Measurements from ENCODE around the gene C3orf80. TPM values are rescaled to one million over a fixed set of nuclear protein-coding genes. Genes with fewer than 3 reads are reported as not detected.

C3orf80 gene
- total RNA-seq, 1 donor from 2014 or later = not detected

GRCh38 chr3:160217675-160218074 is 7.5 kb upstream of the C3orf80 start:
- Mint-ChIP-seq H3K4me1 (ENCODE audit: unreplicated experiment) (no peaks in the 10 kb centered on the region), H3K9me3 (ENCODE audit: unreplicated experiment) (no peaks in the 10 kb centered on the region), H3K36me3 (ENCODE audit: unreplicated experiment) (no peaks in the 10 kb centered on the region), H3K27me3 (ENCODE audit: unreplicated experiment) (peaks cover 79% of the 10 kb centered on the region), H3K27ac (ENCODE audit: unreplicated experiment) (no peak overlapping the region), H3K4me3 (ENCODE audit: unreplicated experiment) (no peak overlapping the region)
- DNase-seq (ENCODE audit: extremely low spot score, unreplicated experiment) = no peak
- TF ChIP-seq, protein P1, sequence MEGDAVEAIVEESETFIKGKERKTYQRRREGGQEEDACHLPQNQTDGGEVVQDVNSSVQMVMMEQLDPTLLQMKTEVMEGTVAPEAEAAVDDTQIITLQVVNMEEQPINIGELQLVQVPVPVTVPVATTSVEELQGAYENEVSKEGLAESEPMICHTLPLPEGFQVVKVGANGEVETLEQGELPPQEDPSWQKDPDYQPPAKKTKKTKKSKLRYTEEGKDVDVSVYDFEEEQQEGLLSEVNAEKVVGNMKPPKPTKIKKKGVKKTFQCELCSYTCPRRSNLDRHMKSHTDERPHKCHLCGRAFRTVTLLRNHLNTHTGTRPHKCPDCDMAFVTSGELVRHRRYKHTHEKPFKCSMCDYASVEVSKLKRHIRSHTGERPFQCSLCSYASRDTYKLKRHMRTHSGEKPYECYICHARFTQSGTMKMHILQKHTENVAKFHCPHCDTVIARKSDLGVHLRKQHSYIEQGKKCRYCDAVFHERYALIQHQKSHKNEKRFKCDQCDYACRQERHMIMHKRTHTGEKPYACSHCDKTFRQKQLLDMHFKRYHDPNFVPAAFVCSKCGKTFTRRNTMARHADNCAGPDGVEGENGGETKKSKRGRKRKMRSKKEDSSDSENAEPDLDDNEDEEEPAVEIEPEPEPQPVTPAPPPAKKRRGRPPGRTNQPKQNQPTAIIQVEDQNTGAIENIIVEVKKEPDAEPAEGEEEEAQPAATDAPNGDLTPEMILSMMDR (IDR thresholded peaks at IDR 0.05) = no peak

DNA sequence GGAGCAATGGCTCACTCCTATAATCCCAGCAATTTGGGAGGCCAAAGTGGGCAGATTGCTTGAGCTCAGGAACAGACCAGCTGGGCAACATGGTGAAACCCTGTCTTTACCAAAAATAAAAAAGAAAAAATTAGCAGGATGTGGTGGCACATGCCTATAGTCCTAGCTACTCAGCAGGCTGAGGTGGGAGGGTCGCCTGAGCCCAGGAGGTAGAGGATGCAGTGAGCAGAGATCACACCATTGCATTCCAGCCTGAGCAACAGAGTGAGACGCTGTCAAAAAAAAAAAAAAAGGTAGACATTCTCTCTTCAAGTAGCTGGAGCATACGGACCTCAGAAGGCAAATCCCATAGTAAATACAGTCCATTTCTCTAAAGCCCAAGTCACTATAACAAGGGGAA is 7.1 kb upstream of the C3orf80 start:
- Mint-ChIP-seq H3K27ac (ENCODE audit: unreplicated experiment) (no peak overlapping the region), H3K27me3 (ENCODE audit: unreplicated experiment) (peaks cover 79% of the 10 kb centered on the region), H3K4me1 (ENCODE audit: unreplicated experiment) (no peaks in the 10 kb centered on the region), H3K36me3 (ENCODE audit: unreplicated experiment) (no peaks in the 10 kb centered on the region), H3K9me3 (ENCODE audit: unreplicated experiment) (no peaks in the 10 kb centered on the region), H3K4me3 (ENCODE audit: unreplicated experiment) (no peak overlapping the region)
- DNase-seq (ENCODE audit: extremely low spot score, unreplicated experiment) = no peak
- TF ChIP-seq, protein P1 (IDR thresholded peaks at IDR 0.05) = no peak

DNA sequence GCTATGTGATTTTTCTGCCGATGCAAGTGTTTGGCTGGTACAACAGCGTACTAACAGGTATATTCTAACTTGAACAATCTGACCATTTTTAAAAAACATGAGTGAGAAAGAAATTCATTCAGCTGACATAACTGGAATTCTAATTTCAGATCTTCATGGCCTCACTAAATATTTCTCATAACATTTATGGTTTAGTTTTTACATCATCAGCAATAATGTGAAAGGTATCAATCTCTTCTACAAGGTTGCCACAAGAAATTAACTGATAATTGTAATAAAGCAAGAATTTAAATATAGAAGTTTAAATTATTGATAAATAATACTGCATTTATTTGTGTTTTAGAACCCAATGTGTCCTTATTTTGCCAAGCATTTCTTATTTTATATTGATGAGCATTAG is 5.2 kb upstream of the C3orf80 start:
- Mint-ChIP-seq H3K4me3 (ENCODE audit: unreplicated experiment) (no peak overlapping the region), H3K36me3 (ENCODE audit: unreplicated experiment) (no peaks in the 10 kb centered on the region), H3K27ac (ENCODE audit: unreplicated experiment) (no peak overlapping the region), H3K9me3 (ENCODE audit: unreplicated experiment) (no peaks in the 10 kb centered on the region), H3K27me3 (ENCODE audit: unreplicated experiment) (peaks cover 81% of the 10 kb centered on the region), H3K4me1 (ENCODE audit: unreplicated experiment) (peaks cover 4% of the 10 kb centered on the region)
- TF ChIP-seq, protein P1 (IDR thresholded peaks at IDR 0.05) = no peak
- no peak for DNase-seq (ENCODE audit: extremely low spot score, unreplicated experiment)

DNA sequence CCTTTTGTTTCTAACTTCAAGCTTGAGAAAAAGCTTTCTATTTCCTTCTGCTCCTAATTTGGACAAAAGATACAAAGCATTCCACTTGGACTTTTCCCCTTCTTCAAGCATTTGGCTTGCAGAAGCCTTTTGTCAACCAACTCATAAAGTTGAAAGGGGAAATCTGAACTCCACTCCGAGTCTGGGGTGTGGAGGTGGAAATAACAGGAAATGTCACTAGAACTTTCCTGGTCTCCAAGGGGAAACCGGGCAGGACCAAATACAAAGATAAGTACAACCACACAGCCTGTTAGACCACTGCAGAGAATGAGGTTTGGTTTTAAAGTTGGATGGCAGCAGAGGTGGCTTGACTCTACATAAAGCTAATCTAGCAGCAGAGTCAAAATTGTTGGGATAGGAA is 4.2 kb upstream of the C3orf80 start:
- H3K9me3 Mint-ChIP-seq (ENCODE audit: unreplicated experiment) = no peaks in the 10 kb centered on the region
- H3K4me1 Mint-ChIP-seq (ENCODE audit: unreplicated experiment) = peaks cover 5% of the 10 kb centered on the region
- peaks cover 80% of the 10 kb centered on the region for H3K27me3 Mint-ChIP-seq (ENCODE audit: unreplicated experiment)
- TF ChIP-seq, protein P1 (IDR thresholded peaks at IDR 0.05) = no peak
- no peak for DNase-seq (ENCODE audit: extremely low spot score, unreplicated experiment)
- H3K36me3 Mint-ChIP-seq (ENCODE audit: unreplicated experiment) = no peaks in the 10 kb centered on the region
- no peak overlapping the region for H3K4me3 Mint-ChIP-seq (ENCODE audit: unreplicated experiment)
- no peak overlapping the region for H3K27ac Mint-ChIP-seq (ENCODE audit: unreplicated experiment)

DNA sequence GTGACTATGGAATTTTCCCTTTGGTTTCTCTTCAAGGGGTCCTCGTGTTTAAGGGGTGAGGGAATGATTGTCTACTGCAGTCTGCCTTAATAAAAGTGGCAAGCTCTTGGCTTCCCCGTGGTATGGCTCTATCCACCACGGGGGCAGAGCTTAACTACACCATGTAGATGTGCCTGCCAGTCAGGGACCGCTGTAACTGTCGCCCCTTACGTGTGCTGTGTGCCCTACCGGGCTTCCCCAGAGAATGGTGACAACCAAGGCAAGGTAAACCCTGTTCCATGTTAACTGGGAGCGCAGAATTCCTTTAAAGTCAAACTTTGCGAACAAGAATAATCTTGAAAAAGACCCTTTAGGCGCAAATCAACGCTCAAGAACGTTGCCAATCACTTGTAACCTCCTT is 966 bp upstream of the C3orf80 start:
- peaks cover 68% of the 10 kb centered on the region for H3K27me3 Mint-ChIP-seq (ENCODE audit: unreplicated experiment)
- peaks cover 1% of the 10 kb centered on the region for H3K36me3 Mint-ChIP-seq (ENCODE audit: unreplicated experiment)
- DNase-seq (ENCODE audit: extremely low spot score, unreplicated experiment) = no peak
- peaks cover 11% of the 10 kb centered on the region for H3K4me1 Mint-ChIP-seq (ENCODE audit: unreplicated experiment)
- TF ChIP-seq, protein P1 (IDR thresholded peaks at IDR 0.05) = no peak
- no peak overlapping the region for H3K27ac Mint-ChIP-seq (ENCODE audit: unreplicated experiment)
- H3K4me3 Mint-ChIP-seq (ENCODE audit: unreplicated experiment) = no peak overlapping the region
- H3K9me3 Mint-ChIP-seq (ENCODE audit: unreplicated experiment) = no peaks in the 10 kb centered on the region
